ENCODE results near the gene CHST7. TPM values are rescaled to one million over a fixed set of nuclear protein-coding genes. Genes with fewer than 3 reads are reported as not detected.

The CHST7 gene
- polyA plus RNA-seq, 2 donors = 0.43 to 1.4 TPM

DNA sequence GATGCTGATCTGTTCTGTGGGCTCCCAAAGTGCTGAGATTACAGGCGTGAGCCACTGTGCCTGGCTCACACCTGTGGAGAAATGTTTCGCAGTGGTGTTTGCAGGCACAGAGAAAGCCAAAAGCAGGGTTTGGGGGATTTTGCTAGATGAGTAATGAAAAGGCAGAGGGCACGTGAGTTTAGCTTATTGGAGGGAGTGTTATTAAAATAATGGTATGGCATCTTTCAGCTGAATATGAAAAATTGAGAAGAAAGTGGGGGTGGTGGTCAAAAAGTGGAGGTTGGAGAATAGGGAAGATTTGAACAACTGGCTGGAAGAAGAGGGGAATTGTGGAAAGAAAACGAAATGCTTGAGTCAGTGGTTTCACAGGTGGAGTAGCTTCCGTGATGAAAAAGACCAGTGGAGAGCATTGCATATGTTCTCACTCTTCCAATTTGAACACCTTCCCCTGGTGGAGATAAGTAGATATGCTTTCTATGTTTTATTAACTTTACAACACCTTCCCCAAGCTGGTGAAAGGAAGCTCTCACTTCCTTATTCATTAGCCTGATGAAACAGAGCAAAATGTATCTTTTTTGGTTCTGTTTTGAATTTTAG lies 1.1 kb upstream of the CHST7 start:
- H3K27me3 ChIP-seq (ENCODE audit: control insufficient read depth in 1 of 2, insufficient read depth in 2 of 2, low read length in 2 of 2) = no peaks in the 10 kb centered on the region
- H3K36me3 ChIP-seq (ENCODE audit: control insufficient read depth in 2 of 2, insufficient read depth in 2 of 2, low read length in 1 of 2) = no peaks in the 10 kb centered on the region
- H3K9me3 ChIP-seq (ENCODE audit: control insufficient read depth in 2 of 2, insufficient read depth in 1 of 2, low read depth in 1 of 2, low read length in 1 of 2) = peaks cover 0 to 4% of the 10 kb centered on the region in 2 donors
- peaks cover 0 to 7% of the 10 kb centered on the region in 2 donors for H3K4me1 ChIP-seq (ENCODE audit: control insufficient read depth in 2 of 2, insufficient read depth in 2 of 2, low read length in 1 of 2)
- no peak overlapping the region for H3K27ac ChIP-seq (ENCODE audit: low read depth in 2 of 2, low read length in 1 of 2)
- no peak overlapping the region for H3K4me3 ChIP-seq (ENCODE audit: low read depth in 1 of 2, low read length in 2 of 2)
- 68 to 69% methylated on average over 5 of the region's 5 CpGs for WGBS, 2 donors

DNA sequence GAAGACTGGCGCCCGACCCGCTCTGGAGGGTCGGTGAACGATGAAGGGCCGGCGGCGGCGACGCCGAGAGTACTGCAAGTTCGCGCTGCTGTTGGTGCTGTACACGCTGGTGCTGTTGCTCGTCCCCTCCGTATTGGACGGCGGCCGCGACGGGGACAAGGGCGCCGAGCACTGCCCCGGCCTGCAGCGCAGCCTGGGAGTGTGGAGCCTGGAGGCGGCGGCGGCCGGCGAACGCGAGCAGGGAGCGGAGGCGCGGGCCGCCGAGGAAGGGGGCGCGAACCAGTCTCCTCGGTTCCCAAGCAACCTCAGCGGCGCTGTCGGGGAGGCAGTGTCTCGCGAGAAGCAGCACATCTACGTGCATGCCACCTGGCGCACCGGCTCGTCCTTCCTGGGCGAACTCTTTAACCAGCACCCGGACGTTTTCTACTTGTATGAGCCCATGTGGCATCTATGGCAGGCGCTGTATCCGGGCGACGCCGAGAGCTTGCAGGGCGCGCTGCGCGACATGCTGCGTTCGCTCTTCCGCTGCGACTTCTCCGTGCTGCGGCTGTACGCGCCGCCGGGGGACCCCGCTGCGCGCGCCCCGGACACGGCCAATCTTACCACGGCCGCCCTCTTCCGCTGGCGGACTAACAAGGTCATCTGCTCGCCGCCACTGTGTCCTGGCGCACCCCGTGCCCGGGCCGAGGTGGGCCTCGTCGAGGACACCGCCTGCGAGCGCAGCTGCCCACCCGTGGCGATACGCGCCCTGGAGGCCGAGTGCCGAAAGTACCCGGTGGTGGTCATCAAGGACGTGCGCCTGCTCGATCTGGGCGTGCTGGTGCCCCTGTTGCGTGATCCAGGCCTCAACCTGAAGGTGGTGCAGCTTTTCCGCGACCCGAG lies 568 bp downstream of the CHST7 start:
- WGBS, 2 donors = 1 to 38% methylated on average over 99 to 107 of the region's 107 CpGs
- peak overlapping the region; percentile 39 to 63 for H3K4me3 ChIP-seq (ENCODE audit: low read depth in 1 of 2, low read length in 2 of 2)
- H3K9me3 ChIP-seq (ENCODE audit: control insufficient read depth in 2 of 2, insufficient read depth in 1 of 2, low read depth in 1 of 2, low read length in 1 of 2) = peaks cover 0 to 4% of the 10 kb centered on the region in 2 donors
- peaks cover 0 to 10% of the 10 kb centered on the region in 2 donors for H3K4me1 ChIP-seq (ENCODE audit: control insufficient read depth in 2 of 2, insufficient read depth in 2 of 2, low read length in 1 of 2)
- H3K27me3 ChIP-seq (ENCODE audit: control insufficient read depth in 1 of 2, insufficient read depth in 2 of 2, low read length in 2 of 2) = no peaks in the 10 kb centered on the region
- H3K36me3 ChIP-seq (ENCODE audit: control insufficient read depth in 2 of 2, insufficient read depth in 2 of 2, low read length in 1 of 2) = no peaks in the 10 kb centered on the region
- H3K27ac ChIP-seq (ENCODE audit: low read depth in 2 of 2, low read length in 1 of 2) = peak overlapping the region; percentile 22 to 67

DNA sequence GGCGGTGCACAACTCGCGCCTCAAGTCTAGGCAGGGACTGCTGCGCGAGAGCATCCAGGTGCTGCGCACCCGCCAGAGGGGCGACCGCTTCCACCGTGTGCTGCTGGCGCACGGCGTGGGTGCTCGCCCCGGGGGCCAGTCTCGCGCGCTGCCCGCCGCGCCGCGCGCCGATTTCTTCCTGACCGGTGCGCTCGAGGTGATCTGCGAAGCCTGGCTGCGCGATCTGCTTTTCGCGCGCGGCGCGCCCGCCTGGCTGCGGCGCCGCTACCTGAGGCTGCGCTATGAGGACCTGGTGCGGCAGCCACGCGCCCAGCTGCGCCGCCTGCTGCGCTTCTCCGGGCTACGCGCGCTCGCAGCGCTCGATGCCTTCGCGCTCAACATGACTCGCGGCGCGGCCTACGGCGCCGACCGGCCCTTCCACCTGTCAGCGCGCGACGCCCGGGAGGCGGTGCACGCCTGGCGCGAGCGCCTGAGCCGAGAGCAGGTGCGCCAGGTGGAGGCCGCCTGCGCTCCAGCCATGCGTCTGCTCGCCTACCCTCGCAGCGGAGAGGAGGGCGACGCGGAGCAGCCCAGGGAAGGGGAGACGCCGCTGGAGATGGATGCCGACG lies 1.3 kb downstream of the CHST7 start:
- Histone ChIP-seq H3K36me3 (ENCODE audit: control insufficient read depth in 2 of 2, insufficient read depth in 2 of 2, low read length in 1 of 2) (no peaks in the 10 kb centered on the region), H3K27me3 (ENCODE audit: control insufficient read depth in 1 of 2, insufficient read depth in 2 of 2, low read length in 2 of 2) (no peaks in the 10 kb centered on the region), H3K4me3 (ENCODE audit: low read depth in 1 of 2, low read length in 2 of 2) (peak overlapping the region; percentile 39 to 63), H3K27ac (ENCODE audit: low read depth in 2 of 2, low read length in 1 of 2) (peak overlapping the region in 1 of 2 donors; percentile 59), H3K9me3 (ENCODE audit: control insufficient read depth in 2 of 2, insufficient read depth in 1 of 2, low read depth in 1 of 2, low read length in 1 of 2) (peaks cover 0 to 4% of the 10 kb centered on the region in 2 donors), H3K4me1 (ENCODE audit: control insufficient read depth in 2 of 2, insufficient read depth in 2 of 2, low read length in 1 of 2) (peaks cover 0 to 10% of the 10 kb centered on the region in 2 donors)
- 1 to 45% methylated on average over 75 to 90 of the region's 90 CpGs for WGBS, 2 donors

DNA sequence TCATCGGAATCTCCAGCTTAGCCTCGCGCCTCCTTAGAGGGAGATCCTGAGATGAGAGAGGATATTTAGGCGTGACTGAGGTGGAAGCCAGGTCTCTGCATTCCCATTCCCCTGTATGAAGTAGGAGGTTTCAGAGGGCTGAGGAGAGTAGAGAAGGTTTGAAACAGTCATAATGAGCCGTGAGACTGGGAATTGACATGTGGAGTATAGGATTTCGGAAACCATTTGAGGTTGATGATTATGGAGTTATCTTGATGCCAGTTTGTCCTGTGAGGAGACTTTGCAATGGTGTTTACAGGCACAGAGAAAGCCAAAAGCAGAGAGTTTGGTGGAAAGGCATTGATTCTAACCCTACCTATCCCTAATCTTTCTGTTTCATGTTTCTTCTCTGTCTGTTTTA lies 2.0 kb downstream of the CHST7 start:
- WGBS, 2 donors = 49 to 66% methylated on average over 6 of the region's 6 CpGs
- no peaks in the 10 kb centered on the region for H3K36me3 ChIP-seq (ENCODE audit: control insufficient read depth in 2 of 2, insufficient read depth in 2 of 2, low read length in 1 of 2)
- H3K4me3 ChIP-seq (ENCODE audit: low read depth in 1 of 2, low read length in 2 of 2) = peak overlapping the region; percentile 39 to 63
- peaks cover 0 to 4% of the 10 kb centered on the region in 2 donors for H3K9me3 ChIP-seq (ENCODE audit: control insufficient read depth in 2 of 2, insufficient read depth in 1 of 2, low read depth in 1 of 2, low read length in 1 of 2)
- H3K4me1 ChIP-seq (ENCODE audit: control insufficient read depth in 2 of 2, insufficient read depth in 2 of 2, low read length in 1 of 2) = peaks cover 0 to 10% of the 10 kb centered on the region in 2 donors
- H3K27me3 ChIP-seq (ENCODE audit: control insufficient read depth in 1 of 2, insufficient read depth in 2 of 2, low read length in 2 of 2) = no peaks in the 10 kb centered on the region
- H3K27ac ChIP-seq (ENCODE audit: low read depth in 2 of 2, low read length in 1 of 2) = peak overlapping the region in 1 of 2 donors; percentile 59

DNA sequence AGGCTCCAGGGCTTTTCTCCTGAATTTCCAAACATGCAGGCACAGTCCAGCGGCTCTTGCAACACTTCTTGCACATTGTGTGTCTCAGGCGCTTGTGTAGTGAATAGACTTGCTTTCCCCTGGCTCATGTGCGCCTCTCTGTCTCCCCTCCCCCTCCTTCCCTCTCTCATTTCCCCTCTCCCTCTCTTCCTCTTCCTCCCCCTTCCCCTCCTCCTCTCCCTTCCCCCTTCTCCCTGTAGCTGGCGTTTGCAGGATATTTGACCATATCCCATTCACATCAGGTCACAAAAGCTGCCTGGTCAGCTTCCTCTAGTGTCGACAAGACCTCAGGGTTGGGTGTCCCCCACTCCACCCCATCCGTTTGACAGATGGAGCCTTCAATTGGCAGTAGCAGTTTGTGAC lies 2.4 kb downstream of the CHST7 start:
- Histone ChIP-seq H3K4me3 (ENCODE audit: low read depth in 1 of 2, low read length in 2 of 2) (no peak overlapping the region), H3K4me1 (ENCODE audit: control insufficient read depth in 2 of 2, insufficient read depth in 2 of 2, low read length in 1 of 2) (peaks cover 0 to 10% of the 10 kb centered on the region in 2 donors), H3K9me3 (ENCODE audit: control insufficient read depth in 2 of 2, insufficient read depth in 1 of 2, low read depth in 1 of 2, low read length in 1 of 2) (peaks cover 0 to 4% of the 10 kb centered on the region in 2 donors), H3K36me3 (ENCODE audit: control insufficient read depth in 2 of 2, insufficient read depth in 2 of 2, low read length in 1 of 2) (no peaks in the 10 kb centered on the region), H3K27ac (ENCODE audit: low read depth in 2 of 2, low read length in 1 of 2) (no peak overlapping the region), H3K27me3 (ENCODE audit: control insufficient read depth in 1 of 2, insufficient read depth in 2 of 2, low read length in 2 of 2) (no peaks in the 10 kb centered on the region)
- 39 to 45% methylated on average over 6 of the region's 6 CpGs for WGBS, 2 donors

DNA sequence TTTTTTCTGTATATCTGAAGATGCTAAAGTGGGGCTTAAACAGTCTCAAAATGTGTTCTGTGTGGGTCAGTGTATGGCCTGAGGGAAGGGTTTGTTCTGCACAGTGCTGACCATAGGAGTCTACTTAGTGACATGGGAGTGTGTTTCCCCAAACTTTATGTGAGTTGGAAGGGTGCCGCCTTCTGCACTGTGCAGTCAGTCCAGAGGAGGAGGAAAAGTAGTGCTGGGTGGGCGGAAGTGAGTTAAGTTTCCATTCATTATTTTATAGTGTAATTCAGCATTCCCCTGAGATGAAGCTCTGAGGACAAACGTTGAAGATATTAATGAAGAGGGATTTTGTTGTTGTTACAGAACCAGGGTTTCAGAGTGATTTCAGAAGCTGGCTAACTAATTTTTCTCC lies 2.9 kb downstream of the CHST7 start:
- 49 to 57% methylated on average over 3 of the region's 3 CpGs for WGBS, 2 donors
- Histone ChIP-seq H3K4me3 (ENCODE audit: low read depth in 1 of 2, low read length in 2 of 2) (no peak overlapping the region), H3K36me3 (ENCODE audit: control insufficient read depth in 2 of 2, insufficient read depth in 2 of 2, low read length in 1 of 2) (no peaks in the 10 kb centered on the region), H3K9me3 (ENCODE audit: control insufficient read depth in 2 of 2, insufficient read depth in 1 of 2, low read depth in 1 of 2, low read length in 1 of 2) (peaks cover 0 to 4% of the 10 kb centered on the region in 2 donors), H3K27me3 (ENCODE audit: control insufficient read depth in 1 of 2, insufficient read depth in 2 of 2, low read length in 2 of 2) (no peaks in the 10 kb centered on the region), H3K27ac (ENCODE audit: low read depth in 2 of 2, low read length in 1 of 2) (no peak overlapping the region), H3K4me1 (ENCODE audit: control insufficient read depth in 2 of 2, insufficient read depth in 2 of 2, low read length in 1 of 2) (peaks cover 0 to 10% of the 10 kb centered on the region in 2 donors)

DNA sequence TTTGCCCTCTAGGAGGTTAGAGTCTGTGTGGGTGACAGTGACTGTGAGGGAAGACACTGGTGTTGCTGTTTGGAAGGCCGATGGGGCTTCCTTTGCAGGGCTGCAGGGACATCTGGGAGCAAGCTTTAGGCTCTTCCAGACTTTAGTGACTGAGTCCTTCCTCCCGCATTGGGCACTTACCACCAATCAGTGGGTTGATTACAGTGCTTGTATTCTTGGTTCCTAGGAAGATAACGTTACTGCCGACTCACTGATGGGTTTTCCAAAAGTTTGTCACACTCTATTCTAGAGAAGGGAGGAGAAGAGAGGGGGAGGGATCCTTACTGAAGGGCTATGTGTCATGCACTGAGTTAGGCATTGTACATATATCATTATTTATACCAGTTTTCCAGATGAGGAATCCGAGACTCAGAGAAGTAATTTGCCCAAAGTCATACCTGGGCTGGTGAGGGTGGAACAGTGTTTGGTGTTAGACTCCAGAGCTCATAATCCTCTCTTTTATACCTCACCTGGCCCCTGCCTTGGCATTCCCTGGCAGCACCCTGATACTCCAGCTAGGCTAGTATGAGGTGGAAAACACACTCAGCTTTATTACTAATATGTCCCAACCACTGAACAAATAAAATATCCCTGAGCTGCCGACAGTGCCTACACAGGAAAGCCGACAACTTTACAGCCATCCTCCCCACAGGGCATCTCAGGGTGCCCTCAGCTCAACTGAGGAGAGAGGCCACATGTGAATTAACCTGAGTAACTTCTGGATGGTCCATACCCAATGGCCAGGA lies 3.8 kb downstream of the CHST7 start:
- H3K36me3 ChIP-seq (ENCODE audit: control insufficient read depth in 2 of 2, insufficient read depth in 2 of 2, low read length in 1 of 2) = no peaks in the 10 kb centered on the region
- no peaks in the 10 kb centered on the region for H3K27me3 ChIP-seq (ENCODE audit: control insufficient read depth in 1 of 2, insufficient read depth in 2 of 2, low read length in 2 of 2)
- no peak overlapping the region for H3K27ac ChIP-seq (ENCODE audit: low read depth in 2 of 2, low read length in 1 of 2)
- 63 to 69% methylated on average over 7 of the region's 7 CpGs for WGBS, 2 donors
- H3K9me3 ChIP-seq (ENCODE audit: control insufficient read depth in 2 of 2, insufficient read depth in 1 of 2, low read depth in 1 of 2, low read length in 1 of 2) = peaks cover 0 to 4% of the 10 kb centered on the region in 2 donors
- peaks cover 0 to 10% of the 10 kb centered on the region in 2 donors for H3K4me1 ChIP-seq (ENCODE audit: control insufficient read depth in 2 of 2, insufficient read depth in 2 of 2, low read length in 1 of 2)
- H3K4me3 ChIP-seq (ENCODE audit: low read depth in 1 of 2, low read length in 2 of 2) = no peak overlapping the region

DNA sequence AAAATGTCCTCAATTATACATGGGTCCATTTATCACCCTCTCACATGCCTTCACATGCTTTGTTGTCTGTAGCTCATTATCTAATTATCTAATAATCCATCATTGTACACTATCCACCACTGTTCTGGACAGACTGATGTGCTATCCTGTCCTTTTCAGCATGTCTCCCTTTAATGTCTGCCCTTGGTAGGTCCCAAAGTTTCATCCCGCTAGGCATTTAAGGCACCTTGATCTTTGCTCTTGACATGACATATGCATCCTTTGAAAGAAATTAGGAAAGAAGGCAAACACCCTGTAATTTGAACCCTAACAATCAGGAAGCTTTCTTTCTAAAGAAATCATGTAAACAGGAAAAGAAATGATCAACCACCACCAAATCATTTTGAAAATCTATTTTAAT lies 5.7 kb downstream of the CHST7 start:
- 91 to 100% methylated on average over 1 of the region's 1 CpG for WGBS, 2 donors
- Histone ChIP-seq H3K4me1 (ENCODE audit: control insufficient read depth in 2 of 2, insufficient read depth in 2 of 2, low read length in 1 of 2) (peaks cover 0 to 10% of the 10 kb centered on the region in 2 donors), H3K4me3 (ENCODE audit: low read depth in 1 of 2, low read length in 2 of 2) (no peak overlapping the region), H3K27me3 (ENCODE audit: control insufficient read depth in 1 of 2, insufficient read depth in 2 of 2, low read length in 2 of 2) (no peaks in the 10 kb centered on the region), H3K27ac (ENCODE audit: low read depth in 2 of 2, low read length in 1 of 2) (no peak overlapping the region), H3K36me3 (ENCODE audit: control insufficient read depth in 2 of 2, insufficient read depth in 2 of 2, low read length in 1 of 2) (no peaks in the 10 kb centered on the region), H3K9me3 (ENCODE audit: control insufficient read depth in 2 of 2, insufficient read depth in 1 of 2, low read depth in 1 of 2, low read length in 1 of 2) (peaks cover 0 to under 1% of the 10 kb centered on the region in 2 donors)

DNA sequence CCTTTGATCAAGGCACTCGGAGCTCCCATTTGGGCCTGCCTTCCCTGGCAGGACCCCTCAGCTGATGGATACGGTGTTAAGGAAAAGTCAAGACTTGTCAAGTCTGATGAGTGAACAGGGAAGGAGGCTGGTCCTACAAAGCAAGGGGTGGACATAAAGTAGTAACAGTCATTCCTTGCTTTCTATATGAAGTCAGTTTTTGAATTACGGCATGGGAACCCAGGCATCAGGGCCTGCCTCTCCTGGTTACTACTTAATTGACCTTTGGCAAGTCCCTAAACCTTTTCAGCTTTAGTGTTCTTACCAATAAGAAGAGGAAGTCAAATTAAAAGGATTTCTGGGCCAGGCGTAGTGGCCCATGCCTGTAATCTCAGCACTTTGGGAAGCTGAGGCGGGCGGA lies 7.0 kb downstream of the CHST7 start:
- Histone ChIP-seq H3K36me3 (ENCODE audit: control insufficient read depth in 2 of 2, insufficient read depth in 2 of 2, low read length in 1 of 2) (no peaks in the 10 kb centered on the region), H3K27ac (ENCODE audit: low read depth in 2 of 2, low read length in 1 of 2) (no peak overlapping the region), H3K9me3 (ENCODE audit: control insufficient read depth in 2 of 2, insufficient read depth in 1 of 2, low read depth in 1 of 2, low read length in 1 of 2) (no peaks in the 10 kb centered on the region), H3K4me1 (ENCODE audit: control insufficient read depth in 2 of 2, insufficient read depth in 2 of 2, low read length in 1 of 2) (peaks cover 0 to 3% of the 10 kb centered on the region in 2 donors), H3K4me3 (ENCODE audit: low read depth in 1 of 2, low read length in 2 of 2) (no peak overlapping the region), H3K27me3 (ENCODE audit: control insufficient read depth in 1 of 2, insufficient read depth in 2 of 2, low read length in 2 of 2) (no peaks in the 10 kb centered on the region)
- WGBS, 2 donors = 92 to 96% methylated on average over 6 of the region's 6 CpGs

All from esophagus (tissue), 2 donors.